ENCODE results near the gene TMPRSS4. TPM values are rescaled to one million over a fixed set of nuclear protein-coding genes. Genes with fewer than 3 reads are reported as not detected.

The TMPRSS4 gene
- total RNA-seq: 1 to 10 TPM in 1 of 2 donors, not detected in 1; 6.5 TPM

- intact Hi-C loops (cut with DNase I): no loop called here
- H3K27me3 ChIP-seq: no peaks in the 10 kb centered on the region
- H3K9me3 ChIP-seq: no peaks in the 10 kb centered on the region
- H3K27ac ChIP-seq: no peak within 1 kb of the TSS
- peaks cover 9% of the 10 kb centered on the region for H3K4me1 ChIP-seq
- H3K4me3 ChIP-seq: no peak within 1 kb of the TSS
- peak; percentile 71 for ATAC-seq
- DNase-seq: peak; percentile 27 to 71 (median 62)
- H3K36me3 ChIP-seq (replicated peaks in 1 of 2; ENCODE audit: insufficient read depth in 1 of 2, low read depth in 2 of 2): no peaks in the 10 kb centered on the region
- TF ChIP-seq CTCF (IDR thresholded peaks at IDR 0.05) (no peak), POLR2A (IDR thresholded peaks at IDR 0.05) (no peak)
- WGBS, 2 donors: 33 to 62% methylated on average over 6 to 7 of the region's 7 CpGs
These were observed at the start of gene TMPRSS4 for GRCh38 chr11:118076754-118077281. Gene TMPRSS4, plus strand, starts transcription at chr11:118077078. Its CDS starts 225 bp downstream, at chr11:118077303.

GRCh38 chr11:118027694-118028093, 49.2 kb upstream of the TMPRSS4 start:
- TF ChIP-seq CTCF (IDR thresholded peaks at IDR 0.05) (no peak), POLR2A (IDR thresholded peaks at IDR 0.05) (no peak)
- Histone ChIP-seq H3K36me3 (replicated peaks in 1 of 2; ENCODE audit: insufficient read depth in 1 of 2, low read depth in 2 of 2) (no peaks in the 10 kb centered on the region), H3K4me3 (no peak overlapping the region), H3K9me3 (peaks cover 0 to 5% (median 0%) of the 10 kb centered on the region in 3 donors), H3K27me3 (no peaks in the 10 kb centered on the region), H3K27ac (no peak overlapping the region), H3K4me1 (no peaks in the 10 kb centered on the region)
- intact Hi-C loops (cut with DNase I): no loop called here
- 79 to 88% methylated on average over 4 of the region's 4 CpGs for WGBS, 2 donors
- ATAC-seq (no peak), DNase-seq (no peak)

- Histone ChIP-seq H3K27me3 (no peaks in the 10 kb centered on the region), H3K9me3 (peaks cover 0 to 5% (median 0%) of the 10 kb centered on the region in 3 donors), H3K4me1 (no peaks in the 10 kb centered on the region), H3K4me3 (no peak overlapping the region), H3K36me3 (replicated peaks in 1 of 2; ENCODE audit: insufficient read depth in 1 of 2, low read depth in 2 of 2) (no peaks in the 10 kb centered on the region), H3K27ac (no peak overlapping the region)
- WGBS, 2 donors: 54 to 62% methylated on average over 3 of the region's 3 CpGs
- ATAC-seq: no peak
- TF ChIP-seq CTCF (IDR thresholded peaks at IDR 0.05) (no peak), POLR2A (IDR thresholded peaks at IDR 0.05) (no peak)
- intact Hi-C loops (cut with DNase I): no loop called here
- no peak for DNase-seq
These were observed 48.3 kb upstream of the TMPRSS4 start for GRCh38 chr11:118028626-118029025.

- Histone ChIP-seq H3K27ac (no peak overlapping the region), H3K36me3 (replicated peaks in 1 of 2; ENCODE audit: insufficient read depth in 1 of 2, low read depth in 2 of 2) (no peaks in the 10 kb centered on the region), H3K4me3 (no peak overlapping the region), H3K27me3 (no peaks in the 10 kb centered on the region), H3K4me1 (no peaks in the 10 kb centered on the region), H3K9me3 (no peaks in the 10 kb centered on the region)
- WGBS, 2 donors: 81 to 86% methylated on average over 4 of the region's 4 CpGs
- DNase-seq: no peak
- intact Hi-C loops (cut with DNase I): no loop called here
- TF ChIP-seq POLR2A (IDR thresholded peaks at IDR 0.05): no peak
- no peak for TF ChIP-seq CTCF (IDR thresholded peaks at IDR 0.05)
- ATAC-seq: no peak
These were observed 43.4 kb upstream of the TMPRSS4 start for GRCh38 chr11:118033443-118033842.

- no peak overlapping the region for H3K4me3 ChIP-seq
- H3K27ac ChIP-seq: no peak overlapping the region
- intact Hi-C loops (cut with DNase I): no loop called here
- no peaks in the 10 kb centered on the region for H3K9me3 ChIP-seq
- ATAC-seq (no peak), DNase-seq (no peak)
- no peaks in the 10 kb centered on the region for H3K27me3 ChIP-seq
- H3K36me3 ChIP-seq (replicated peaks in 1 of 2; ENCODE audit: insufficient read depth in 1 of 2, low read depth in 2 of 2): no peaks in the 10 kb centered on the region
- TF ChIP-seq POLR2A (IDR thresholded peaks at IDR 0.05): no peak
- WGBS, 2 donors: 47 to 58% methylated on average over 1 of the region's 1 CpG
- no peaks in the 10 kb centered on the region for H3K4me1 ChIP-seq
These were observed 34.7 kb upstream of the TMPRSS4 start for GRCh38 chr11:118042141-118042540.

All from body of pancreas (tissue), 4 donors.